HEK293 (cell line): ENCODE results near the gene OBSCN.

Experiments used
- CTCF ChIA-PET: fragments of 350-600 bp; formaldehyde crosslinking; extraction: SDS; loops from one replicate; lab custom pipeline; 2021; ENCODE audit warnings: antibody characterized with exemption; lab: Yijun Ruan, JAX
- POLR2A ChIA-PET: fragments of 300-600 bp; formaldehyde crosslinking; extraction: SDS; loops from one replicate; lab custom pipeline; 2020; ENCODE audit warnings: antibody characterized with exemption, inconsistent platforms; lab: Yijun Ruan, JAX
- H3K27ac ChIP-seq: fragments of 200-500 bp; sonication (Bioruptor generic); 2 replicates; pipeline ENCODE4 v1.5.1; 2014; ENCODE audit warnings: low read depth, low read length, control low read depth, inconsistent platforms; ENCODE audit errors: extremely low read depth
- H3K36me3 ChIP-seq, 2 experiments: fragments of 200-500 bp in 1 of 2; sonication (Bioruptor generic) in 1 of 2; 1 replicate in 1 of 2; 2 replicates in 1 of 2; pipeline ENCODE4 v1.5.1; 2014 to 2017; ENCODE audit warnings: inconsistent platforms in 2 of 2, low read length in 2 of 2; ENCODE audit not compliant: control insufficient read depth in 2 of 2, insufficient read depth in 1 of 2
- H3K4me1 ChIP-seq: fragments of 200-500 bp; sonication (Bioruptor generic); 2 replicates; pipeline ENCODE4 v1.5.1; 2014; ENCODE audit warnings: mild to moderate bottlenecking, low read length, inconsistent platforms; ENCODE audit not compliant: control insufficient read depth, insufficient read depth
- H3K4me3 ChIP-seq: 2 replicates; pipeline ENCODE4 v1.5.1; 2011; ENCODE audit warnings: low read depth, mild to moderate bottlenecking, control low read depth, low read length, moderate library complexity
- H3K9me3 ChIP-seq: fragments of 200-500 bp; sonication (Bioruptor generic); 2 replicates; pipeline ENCODE4 v1.5.1; 2014; ENCODE audit warnings: low read depth, low read length, inconsistent platforms; ENCODE audit not compliant: control insufficient read depth, insufficient read depth
- GLI2 ChIP-seq: fragments of 450-650 bp; formaldehyde crosslinking; IDR thresholded peaks from 2 replicates; pipeline ENCODE4; 2017; ENCODE audit warnings: missing biosample characterization, missing genetic modification characterization, low read depth, borderline replicate concordance
- KLF1 ChIP-seq: fragments of 450-650 bp; formaldehyde crosslinking; IDR thresholded peaks from 2 replicates; pipeline ENCODE4 v1.5.1; 2016; ENCODE audit warnings: missing biosample characterization, missing genetic modification characterization
- REST ChIP-seq: fragments of 450-650 bp; formaldehyde crosslinking; IDR thresholded peaks from 2 replicates; pipeline ENCODE4 v1.5.1; 2016; ENCODE audit warnings: missing biosample characterization, missing genetic modification characterization
- SCRT1 ChIP-seq: fragments of 450-650 bp; formaldehyde crosslinking; IDR thresholded peaks from 2 replicates; pipeline ENCODE4 v1.5.1; 2016; ENCODE audit warnings: missing biosample characterization, missing genetic modification characterization, borderline replicate concordance
- SCRT2 ChIP-seq: fragments of 450-650 bp; formaldehyde crosslinking; IDR thresholded peaks from 2 replicates; pipeline ENCODE4 v1.5.1; 2016; ENCODE audit warnings: missing biosample characterization, missing genetic modification characterization
- SP3 ChIP-seq: fragments of 450-650 bp; formaldehyde crosslinking; IDR thresholded peaks from 2 replicates; pipeline ENCODE4 v1.5.1; 2016; ENCODE audit warnings: missing biosample characterization, missing genetic modification characterization
- YY2 ChIP-seq: fragments of 450-650 bp; formaldehyde crosslinking; IDR thresholded peaks from 2 replicates; pipeline ENCODE4 v1.5.1; 2016; ENCODE audit warnings: missing biosample characterization, missing genetic modification characterization
- ZBTB10 ChIP-seq: fragments of 450-650 bp; formaldehyde crosslinking; IDR thresholded peaks from 2 replicates; pipeline ENCODE4 v1.5.1; 2016; ENCODE audit warnings: missing biosample characterization, missing genetic modification characterization
- ZBTB6 ChIP-seq: fragments of 450-650 bp; formaldehyde crosslinking; IDR thresholded peaks from 2 replicates; pipeline ENCODE4 v1.5.1; 2017; ENCODE audit warnings: missing biosample characterization, missing genetic modification characterization
- ZFP69B ChIP-seq: fragments of 450-650 bp; formaldehyde crosslinking; IDR thresholded peaks from 2 replicates; pipeline ENCODE4 v1.5.1; 2016; ENCODE audit warnings: missing biosample characterization, missing genetic modification characterization
- ZNF366 ChIP-seq: fragments of 450-650 bp; formaldehyde crosslinking; conservative IDR thresholded peaks from 2 replicates; pipeline ENCODE4 v1.5.1; 2016; ENCODE audit warnings: missing biosample characterization, missing genetic modification characterization
- ZNF394 ChIP-seq: fragments of 450-650 bp; formaldehyde crosslinking; IDR thresholded peaks from 2 replicates; pipeline ENCODE4 v1.5.1; 2016; ENCODE audit warnings: missing biosample characterization, missing genetic modification characterization, mild to moderate bottlenecking, moderate library complexity, borderline replicate concordance
- ZNF521 ChIP-seq: fragments of 450-650 bp; formaldehyde crosslinking; IDR thresholded peaks from 2 replicates; pipeline ENCODE4 v1.5.1; 2017; ENCODE audit warnings: missing biosample characterization, mild to moderate bottlenecking, missing genetic modification characterization
- ZNF529 ChIP-seq: fragments of 450-650 bp; formaldehyde crosslinking; IDR thresholded peaks from 2 replicates; pipeline ENCODE4 v1.5.1; 2017; ENCODE audit warnings: missing genetic modification characterization, missing biosample characterization; ENCODE audit not compliant: insufficient replicate concordance
- ZNF600 ChIP-seq: fragments of 450-650 bp; formaldehyde crosslinking; IDR thresholded peaks from 2 replicates; pipeline ENCODE4 v1.5.1; 2016; ENCODE audit warnings: missing biosample characterization, missing genetic modification characterization
- ZNF785 ChIP-seq: fragments of 450-650 bp; formaldehyde crosslinking; IDR thresholded peaks from 2 replicates; pipeline ENCODE4 v1.5.1; 2016; ENCODE audit warnings: missing biosample characterization, missing genetic modification characterization
- ZNF791 ChIP-seq: fragments of 450-650 bp; formaldehyde crosslinking; IDR thresholded peaks from 2 replicates; pipeline ENCODE4 v1.5.1; 2016; ENCODE audit warnings: missing biosample characterization, missing genetic modification characterization
- ZNF792 ChIP-seq: fragments of 450-650 bp; formaldehyde crosslinking; IDR thresholded peaks from 2 replicates; pipeline ENCODE4 v1.5.1; 2016; ENCODE audit warnings: missing biosample characterization, missing genetic modification characterization

Gene OBSCN

GRCh38 chr1:228305721-228306152 lies 97.9 kb downstream of the OBSCN start:
- H3K4me1 ChIP-seq = no peaks in the 10 kb centered on the region
- no peak overlapping the region for H3K4me3 ChIP-seq
- H3K36me3 ChIP-seq = no peaks in the 10 kb centered on the region; a peak in 1 of 3 replicates
- H3K27ac ChIP-seq = no peak overlapping the region
- no peaks in the 10 kb centered on the region for H3K9me3 ChIP-seq
- no peak for TF ChIP-seq SP3 (tag by site-specific recombination)
- TF ChIP-seq REST (tag by site-specific recombination) = no peak
- no peak for TF ChIP-seq ZBTB10
- TF ChIP-seq ZBTB6 = no peak
- TF ChIP-seq ZNF529 = no peak
- TF ChIP-seq ZNF785 (tag by site-specific recombination) = no peak
- no peak for TF ChIP-seq KLF1
- TF ChIP-seq ZNF366 = no peak
- TF ChIP-seq ZNF521 (tag by site-specific recombination) = no peak
- ChIA-PET POLR2A (no interaction called here), CTCF (no interaction called here)

- CTCF ChIA-PET = interaction anchor here (0.6 kb wide), 1 partner anchor 35 kb away, joined by 3 read pairs; no protein-coding TSS in a partner anchor
- POLR2A ChIA-PET = interaction anchor here (0.6 kb wide), 1 partner anchor 962 kb away, joined by 3 read pairs; no protein-coding TSS in a partner anchor
- H3K27ac ChIP-seq = no peak overlapping the region
- H3K4me3 ChIP-seq = no peak overlapping the region
- H3K36me3 ChIP-seq = no peaks in the 10 kb centered on the region; a peak in 1 of 3 replicates
- H3K9me3 ChIP-seq = no peaks in the 10 kb centered on the region
- H3K4me1 ChIP-seq = no peaks in the 10 kb centered on the region
- TF ChIP-seq GLI2 (tag by site-specific recombination) = no peak
- TF ChIP-seq ZNF394 (tag by site-specific recombination) = no peak
- TF ChIP-seq YY2 = no peak
- no peak for TF ChIP-seq ZBTB6
- peak; percentile 31 for TF ChIP-seq SCRT2 (tag by site-specific recombination)
- no peak for TF ChIP-seq ZFP69B (tag by site-specific recombination)
- TF ChIP-seq ZNF600 = no peak
- no peak for TF ChIP-seq ZNF791
- peak; percentile 51; the same call in 1 of the 2 replicates for TF ChIP-seq SCRT1
- TF ChIP-seq ZNF792 (tag by site-specific recombination) = no peak
Observed at GRCh38 chr1:228306275-228307217, 98.7 kb downstream of the OBSCN start.
